Measurements from ENCODE around the gene IL22RA1.

The IL22RA1 gene

DNA sequence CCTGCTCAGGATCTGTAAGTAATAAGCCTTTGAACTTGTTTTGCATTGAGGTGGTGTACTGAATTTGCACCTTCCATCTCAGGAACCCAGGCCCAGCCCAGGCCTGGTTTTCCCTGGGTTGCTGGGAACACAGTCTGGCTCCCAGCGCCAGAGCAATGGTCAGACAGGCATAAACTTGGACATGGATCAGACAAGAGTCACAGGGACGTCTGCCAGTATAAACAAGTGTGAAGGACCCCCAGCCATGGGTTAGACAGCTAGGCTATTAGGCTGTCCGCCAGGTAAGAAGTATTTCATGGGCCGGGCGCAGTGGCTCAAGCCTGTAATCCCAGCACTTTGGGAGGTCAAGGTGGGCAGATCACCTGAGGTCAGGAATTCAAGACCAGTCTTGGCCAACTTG lies 38.7 kb upstream of the IL22RA1 start:
- H3K9me2 ChIP-seq (replicated peaks; ENCODE audit: low read depth, low read length): no peaks in the 10 kb centered on the region
- no peaks in the 10 kb centered on the region for H3K36me3 ChIP-seq (ENCODE audit: insufficient read depth, low read length)
- H3F3A ChIP-seq (ENCODE audit: low read depth): no peaks in the 10 kb centered on the region
- H3K9me3 ChIP-seq (ENCODE audit: insufficient read depth, low read depth, low read length): no peaks in the 10 kb centered on the region
- H2AFZ ChIP-seq (ENCODE audit: low read length): no peak overlapping the region
- no peaks in the 10 kb centered on the region for H3K79me2 ChIP-seq (ENCODE audit: insufficient read depth, low read length)
- H3K9ac ChIP-seq (ENCODE audit: low read depth, low read length, poor library complexity, severe bottlenecking): no peak overlapping the region
- H4K20me1 ChIP-seq (ENCODE audit: insufficient read depth, low read length, poor library complexity, severe bottlenecking): no peaks in the 10 kb centered on the region
- H3K4me2 ChIP-seq (ENCODE audit: low read depth, low read length, poor library complexity, severe bottlenecking): no peak overlapping the region
- TF ChIP-seq EZH2phosphoT487 (IDR thresholded peaks at IDR 0.05; ENCODE audit: borderline replicate concordance): no peak
- TF ChIP-seq, protein P1, sequence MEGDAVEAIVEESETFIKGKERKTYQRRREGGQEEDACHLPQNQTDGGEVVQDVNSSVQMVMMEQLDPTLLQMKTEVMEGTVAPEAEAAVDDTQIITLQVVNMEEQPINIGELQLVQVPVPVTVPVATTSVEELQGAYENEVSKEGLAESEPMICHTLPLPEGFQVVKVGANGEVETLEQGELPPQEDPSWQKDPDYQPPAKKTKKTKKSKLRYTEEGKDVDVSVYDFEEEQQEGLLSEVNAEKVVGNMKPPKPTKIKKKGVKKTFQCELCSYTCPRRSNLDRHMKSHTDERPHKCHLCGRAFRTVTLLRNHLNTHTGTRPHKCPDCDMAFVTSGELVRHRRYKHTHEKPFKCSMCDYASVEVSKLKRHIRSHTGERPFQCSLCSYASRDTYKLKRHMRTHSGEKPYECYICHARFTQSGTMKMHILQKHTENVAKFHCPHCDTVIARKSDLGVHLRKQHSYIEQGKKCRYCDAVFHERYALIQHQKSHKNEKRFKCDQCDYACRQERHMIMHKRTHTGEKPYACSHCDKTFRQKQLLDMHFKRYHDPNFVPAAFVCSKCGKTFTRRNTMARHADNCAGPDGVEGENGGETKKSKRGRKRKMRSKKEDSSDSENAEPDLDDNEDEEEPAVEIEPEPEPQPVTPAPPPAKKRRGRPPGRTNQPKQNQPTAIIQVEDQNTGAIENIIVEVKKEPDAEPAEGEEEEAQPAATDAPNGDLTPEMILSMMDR (conservative IDR thresholded peaks at IDR 0.05; ENCODE audit: low read length): no peak
- H3K4me3 ChIP-seq (ENCODE audit: low read length, poor library complexity, severe bottlenecking): no peak overlapping the region
- H3K4me1 ChIP-seq (ENCODE audit: insufficient read depth, low read length, poor library complexity, severe bottlenecking): peaks cover 15% of the 10 kb centered on the region
- H3K27me3 ChIP-seq (ENCODE audit: insufficient read depth, low read length, poor library complexity, severe bottlenecking): no peaks in the 10 kb centered on the region

- no peaks in the 10 kb centered on the region for H3K36me3 ChIP-seq (ENCODE audit: insufficient read depth, low read length)
- no peaks in the 10 kb centered on the region for H3K9me3 ChIP-seq (ENCODE audit: insufficient read depth, low read depth, low read length)
- H3K9me2 ChIP-seq (replicated peaks; ENCODE audit: low read depth, low read length): no peaks in the 10 kb centered on the region
- no peak overlapping the region for H3K4me3 ChIP-seq (ENCODE audit: low read length, poor library complexity, severe bottlenecking)
- H3K4me1 ChIP-seq (ENCODE audit: insufficient read depth, low read length, poor library complexity, severe bottlenecking): peaks cover 6% of the 10 kb centered on the region
- H2AFZ ChIP-seq (ENCODE audit: low read length): no peak overlapping the region
- H3K27me3 ChIP-seq (ENCODE audit: insufficient read depth, low read length, poor library complexity, severe bottlenecking): no peaks in the 10 kb centered on the region
- H3K9ac ChIP-seq (ENCODE audit: low read depth, low read length, poor library complexity, severe bottlenecking): no peak overlapping the region
- no peaks in the 10 kb centered on the region for H3K79me2 ChIP-seq (ENCODE audit: insufficient read depth, low read length)
- H4K20me1 ChIP-seq (ENCODE audit: insufficient read depth, low read length, poor library complexity, severe bottlenecking): no peaks in the 10 kb centered on the region
- H3K4me2 ChIP-seq (ENCODE audit: low read depth, low read length, poor library complexity, severe bottlenecking): no peak overlapping the region
- TF ChIP-seq EZH2phosphoT487 (IDR thresholded peaks at IDR 0.05; ENCODE audit: borderline replicate concordance): no peak
- TF ChIP-seq, protein P1 (conservative IDR thresholded peaks at IDR 0.05; ENCODE audit: low read length): no peak
- no peaks in the 10 kb centered on the region for H3F3A ChIP-seq (ENCODE audit: low read depth)
Measured at GRCh38 chr1:24180676-24181075, 37.7 kb upstream of the IL22RA1 start.

GRCh38 chr1:24179251-24179840 lies 36.4 kb upstream of the IL22RA1 start:
- Histone ChIP-seq H3K4me3 (ENCODE audit: low read length, poor library complexity, severe bottlenecking) (no peak overlapping the region), H3K79me2 (ENCODE audit: insufficient read depth, low read length) (no peaks in the 10 kb centered on the region), H4K20me1 (ENCODE audit: insufficient read depth, low read length, poor library complexity, severe bottlenecking) (no peaks in the 10 kb centered on the region), H3K9ac (ENCODE audit: low read depth, low read length, poor library complexity, severe bottlenecking) (no peak overlapping the region), H3K36me3 (ENCODE audit: insufficient read depth, low read length) (no peaks in the 10 kb centered on the region), H2AFZ (ENCODE audit: low read length) (no peak overlapping the region), H3K4me2 (ENCODE audit: low read depth, low read length, poor library complexity, severe bottlenecking) (no peak overlapping the region), H3K9me3 (ENCODE audit: insufficient read depth, low read depth, low read length) (no peaks in the 10 kb centered on the region), H3K9me2 (replicated peaks; ENCODE audit: low read depth, low read length) (no peaks in the 10 kb centered on the region), H3K27me3 (ENCODE audit: insufficient read depth, low read length, poor library complexity, severe bottlenecking) (no peaks in the 10 kb centered on the region), H3K4me1 (ENCODE audit: insufficient read depth, low read length, poor library complexity, severe bottlenecking) (no peaks in the 10 kb centered on the region), H3F3A (ENCODE audit: low read depth) (no peaks in the 10 kb centered on the region)
- no peak for TF ChIP-seq EZH2phosphoT487 (IDR thresholded peaks at IDR 0.05; ENCODE audit: borderline replicate concordance)
- TF ChIP-seq, protein P1 (conservative IDR thresholded peaks at IDR 0.05; ENCODE audit: low read length): no peak

All from Loucy (cell line).